Stimulated activated effector memory CD8-positive, alpha-beta T cell treated with anti-CD3 and anti-CD28 coated beads, Interleukin-12 subunit alpha, Interleukin-12 subunit beta, amount 100 ng/mL, for 72 hours (primary cell): Measurements from ENCODE around the gene PYM1.

Source experiments
- ATAC-seq: fragments of 150-1000 bp; cut with Tn5 transposase; 2 replicates; pipeline ENCODE4 v1.10.0; 2021
- DNase-seq, 2 donors: peaks; one replicate each; pipeline ENCODE4 v3.0.0; 2021 to 2022; ENCODE audit warnings: low spot score in 2 of 2
- H3K27ac Mint-ChIP-seq: one replicate; pipeline ENCODE4 v1.8.0; 2022; ENCODE audit warnings: mild to moderate bottlenecking, mixed read lengths
- H3K36me3 Mint-ChIP-seq: one replicate; pipeline ENCODE4 v1.8.0; 2022; ENCODE audit warnings: mild to moderate bottlenecking, mixed read lengths
- H3K4me1 Mint-ChIP-seq: one replicate; pipeline ENCODE4 v1.8.0; 2022; ENCODE audit warnings: mixed read lengths
- H3K4me3 Mint-ChIP-seq: one replicate; pipeline ENCODE4 v1.8.0; 2022; ENCODE audit warnings: mild to moderate bottlenecking, mixed read lengths
- H3K9me3 Mint-ChIP-seq: one replicate; pipeline ENCODE4 v1.8.0; 2022; ENCODE audit warnings: mixed read lengths

PYM1 gene

GRCh38 chr12:55955800-55956508, 28.3 kb upstream of the PYM1 start:
- DNase-seq, result no peak
- Mint-ChIP-seq H3K36me3 (peaks cover 50% of the 10 kb centered on the region), H3K9me3 (no peaks in the 10 kb centered on the region), H3K27ac (peak overlapping the region; percentile 68), H3K4me3 (no peak overlapping the region), H3K4me1 (peaks cover 17% of the 10 kb centered on the region)
- ATAC-seq, result peak; percentile 74

- peaks cover 56% of the 10 kb centered on the region for H3K36me3 Mint-ChIP-seq
- H3K4me3 Mint-ChIP-seq, result no peak overlapping the region
- H3K9me3 Mint-ChIP-seq, result no peaks in the 10 kb centered on the region
- H3K27ac Mint-ChIP-seq, result peak overlapping the region; percentile 68
- DNase-seq (no peak), ATAC-seq (peak; percentile 12)
- H3K4me1 Mint-ChIP-seq, result peaks cover 17% of the 10 kb centered on the region
Measured at GRCh38 chr12:55955344-55955743, 27.6 kb upstream of the PYM1 start.

- Mint-ChIP-seq H3K4me3 (no peak overlapping the region), H3K27ac (peak overlapping the region; percentile 82), H3K4me1 (peaks cover 15% of the 10 kb centered on the region), H3K36me3 (peaks cover 100% of the 10 kb centered on the region), H3K9me3 (no peaks in the 10 kb centered on the region)
- DNase-seq (no peak), ATAC-seq (peak; percentile 51)
Measured at GRCh38 chr12:55946553-55946952, 18.9 kb upstream of the PYM1 start.

GRCh38 chr12:55942577-55943136, 15.0 kb upstream of the PYM1 start:
- no peak overlapping the region for H3K4me3 Mint-ChIP-seq
- DNase-seq, result no peak
- peaks cover 44% of the 10 kb centered on the region for H3K4me1 Mint-ChIP-seq
- H3K27ac Mint-ChIP-seq, result peak overlapping the region; percentile 4
- no peaks in the 10 kb centered on the region for H3K9me3 Mint-ChIP-seq
- no peak for ATAC-seq
- peaks cover 100% of the 10 kb centered on the region for H3K36me3 Mint-ChIP-seq

GRCh38 chr12:55942055-55942454, 14.4 kb upstream of the PYM1 start:
- peaks cover 50% of the 10 kb centered on the region for H3K4me1 Mint-ChIP-seq
- DNase-seq, result no peak
- no peaks in the 10 kb centered on the region for H3K9me3 Mint-ChIP-seq
- peak overlapping the region; percentile 4 for H3K27ac Mint-ChIP-seq
- peaks cover 100% of the 10 kb centered on the region for H3K36me3 Mint-ChIP-seq
- ATAC-seq, result no peak
- no peak overlapping the region for H3K4me3 Mint-ChIP-seq

GRCh38 chr12:55940065-55940732, 12.5 kb upstream of the PYM1 start:
- H3K36me3 Mint-ChIP-seq, result peaks cover 100% of the 10 kb centered on the region
- no peak overlapping the region for H3K4me3 Mint-ChIP-seq
- H3K9me3 Mint-ChIP-seq, result no peaks in the 10 kb centered on the region
- ATAC-seq, result peak; percentile 93
- DNase-seq, result peak; percentile 75 to 90
- peak overlapping the region; percentile 53 for H3K27ac Mint-ChIP-seq
- H3K4me1 Mint-ChIP-seq, result peaks cover 56% of the 10 kb centered on the region

- Mint-ChIP-seq H3K27ac (peak overlapping the region; percentile 53), H3K4me1 (peaks cover 66% of the 10 kb centered on the region), H3K9me3 (no peaks in the 10 kb centered on the region), H3K4me3 (no peak overlapping the region), H3K36me3 (peaks cover 99% of the 10 kb centered on the region)
- peak; percentile 25 for ATAC-seq
- no peak for DNase-seq
Measured at GRCh38 chr12:55938826-55939501, 11.3 kb upstream of the PYM1 start.

- H3K4me3 Mint-ChIP-seq, result no peak overlapping the region
- H3K4me1 Mint-ChIP-seq, result peaks cover 76% of the 10 kb centered on the region
- DNase-seq (no peak), ATAC-seq (no peak)
- H3K36me3 Mint-ChIP-seq, result peaks cover 99% of the 10 kb centered on the region
- H3K9me3 Mint-ChIP-seq, result no peaks in the 10 kb centered on the region
- H3K27ac Mint-ChIP-seq, result peak overlapping the region; percentile 53
Measured at GRCh38 chr12:55937981-55938380, 10.3 kb upstream of the PYM1 start.

GRCh38 chr12:55935738-55936151, 8.1 kb upstream of the PYM1 start:
- DNase-seq (no peak), ATAC-seq (peak; percentile 22)
- Mint-ChIP-seq H3K4me1 (peaks cover 83% of the 10 kb centered on the region), H3K36me3 (peaks cover 96% of the 10 kb centered on the region), H3K27ac (peak overlapping the region; percentile 99), H3K4me3 (peak overlapping the region; percentile 100), H3K9me3 (no peaks in the 10 kb centered on the region)

- Mint-ChIP-seq H3K4me1 (peaks cover 83% of the 10 kb centered on the region), H3K36me3 (peaks cover 91% of the 10 kb centered on the region), H3K4me3 (peak overlapping the region; percentile 100)
Measured at GRCh38 chr12:55934773-55935172, 7.1 kb upstream of the PYM1 start.

GRCh38 chr12:55933799-55934742, 6.4 kb upstream of the PYM1 start:
- Mint-ChIP-seq H3K4me3 (peak overlapping the region; percentile 100), H3K9me3 (no peaks in the 10 kb centered on the region), H3K27ac (peak overlapping the region; percentile 99), H3K4me1 (peaks cover 83% of the 10 kb centered on the region), H3K36me3 (peaks cover 91% of the 10 kb centered on the region)
- ATAC-seq, result no peak
- no peak for DNase-seq

More at GRCh38 chr12:55934773-55935172, 7.1 kb upstream of the PYM1 start:
- ATAC-seq, result no peak
- peak overlapping the region; percentile 99 for H3K27ac Mint-ChIP-seq
- no peak for DNase-seq
- no peaks in the 10 kb centered on the region for H3K9me3 Mint-ChIP-seq

- DNase-seq, result no peak
- Mint-ChIP-seq H3K27ac (peak overlapping the region; percentile 99), H3K4me3 (peak overlapping the region; percentile 100), H3K36me3 (peaks cover 86% of the 10 kb centered on the region), H3K4me1 (peaks cover 77% of the 10 kb centered on the region), H3K9me3 (no peaks in the 10 kb centered on the region)
- ATAC-seq, result no peak
Measured at GRCh38 chr12:55933169-55933798, 5.6 kb upstream of the PYM1 start.

GRCh38 chr12:55932551-55932910, 4.8 kb upstream of the PYM1 start:
- H3K36me3 Mint-ChIP-seq, result peaks cover 84% of the 10 kb centered on the region
- peak overlapping the region; percentile 100 for H3K4me3 Mint-ChIP-seq
- H3K9me3 Mint-ChIP-seq, result no peaks in the 10 kb centered on the region
- peak overlapping the region; percentile 99 for H3K27ac Mint-ChIP-seq
- ATAC-seq, result peak; percentile 9
- DNase-seq, result peak in 1 of 2 donors; percentile 59
- peaks cover 73% of the 10 kb centered on the region for H3K4me1 Mint-ChIP-seq
